ENCODE data around the gene SAMD4B. TPM values are rescaled to one million over a fixed set of nuclear protein-coding genes. Genes with fewer than 3 reads are reported as not detected.

SAMD4B gene
- total and polyA plus RNA-seq, 10 donors, result 26.7 to 108 (median 80.9) TPM

GRCh38 chr19:39410017-39410830, 68.0 kb downstream of the SAMD4B start:
- H3K27ac ChIP-seq, result peak overlapping the region; percentile 88 to 100 (median 99)
- H3K4me3 ChIP-seq, result peak overlapping the region; percentile 74 to 100 (median 96)
- no peaks in the 10 kb centered on the region for H3K9me3 ChIP-seq
- intact Hi-C loops (cut with DNase I; ENCODE audit: low total_unique reads), result loop anchor here (10.0 kb wide), 1 partner anchor 65 kb away; the partner anchor contains the start of gene SAMD4B
- whole genome bisulfite sequencing, 5 donors, result 2 to 3% (median 2%) methylated on average over 34 to 35 of the region's 35 CpGs
- peaks cover 32 to 74% (median 60%) of the 10 kb centered on the region in 6 donors for H3K4me1 ChIP-seq
- peaks cover 4 to 26% (median 16%) of the 10 kb centered on the region in 6 donors for H3K36me3 ChIP-seq
- TF ChIP-seq POLR2AphosphoS5 (IDR thresholded peaks at IDR 0.05), result peak; percentile 83 to 90 (median 85)
- TF ChIP-seq POLR2A (IDR thresholded peaks at IDR 0.05), result peak in 1 of 3 donors; percentile 23
- peak in 3 of 11 experiments; percentile 3 to 27 (median 5) for TF ChIP-seq CTCF (IDR thresholded peaks at IDR 0.05 in 8 of 11, conservative IDR thresholded peaks at IDR 0.05 in 3 of 11)
- H3K27me3 ChIP-seq (replicated peaks in 1 of 7), result peaks cover 0 to 4% (median 0%) of the 10 kb centered on the region in 7 donors
- DNase-seq, result peak; percentile 95

DNA sequence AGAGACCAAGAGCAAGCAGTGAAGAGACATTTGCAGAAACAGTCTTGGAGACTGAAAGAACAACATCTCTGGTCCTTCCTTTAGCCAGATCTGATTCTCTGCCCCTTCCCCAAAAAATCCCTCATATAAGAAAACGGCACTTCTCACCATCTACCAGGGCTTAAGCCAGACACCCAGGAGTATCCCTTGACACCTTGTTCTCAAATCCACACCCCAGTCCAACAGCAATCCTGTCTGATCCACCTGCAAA, 68.5 kb downstream of the SAMD4B start:
- Histone ChIP-seq H3K27me3 (replicated peaks in 1 of 7) (peaks cover 0 to 4% (median 0%) of the 10 kb centered on the region in 7 donors), H3K36me3 (peaks cover 4 to 32% (median 16%) of the 10 kb centered on the region in 6 donors), H3K27ac (peak overlapping the region; percentile 88 to 100 (median 99)), H3K4me1 (peaks cover 27 to 74% (median 56%) of the 10 kb centered on the region in 6 donors), H3K4me3 (peak overlapping the region in 7 of 8 donors; percentile 74 to 100 (median 96)), H3K9me3 (no peaks in the 10 kb centered on the region)
- no peak for DNase-seq
- no peak for TF ChIP-seq POLR2A (IDR thresholded peaks at IDR 0.05)
- TF ChIP-seq POLR2AphosphoS5 (IDR thresholded peaks at IDR 0.05), result no peak
- no peak for TF ChIP-seq CTCF (IDR thresholded peaks at IDR 0.05 in 8 of 11, conservative IDR thresholded peaks at IDR 0.05 in 3 of 11)
- intact Hi-C loops (cut with DNase I; ENCODE audit: low total_unique reads), result loop anchor here (10.0 kb wide), 1 partner anchor 66 kb away; the partner anchor contains the start of gene SAMD4B
- 52 to 83% (median 59%) methylated on average over 1 of the region's 1 CpG for WGBS, 5 donors

- TF ChIP-seq CTCF (IDR thresholded peaks at IDR 0.05 in 8 of 11, conservative IDR thresholded peaks at IDR 0.05 in 3 of 11) (no peak), POLR2AphosphoS5 (IDR thresholded peaks at IDR 0.05) (peak; percentile 9 to 93 (median 78)), POLR2A (IDR thresholded peaks at IDR 0.05) (peak in 2 of 3 donors; percentile 4 to 19)
- Histone ChIP-seq H3K4me3 (peak overlapping the region; percentile 0 to 98 (median 75)), H3K27me3 (replicated peaks in 1 of 7) (peaks cover 0 to 4% (median 0%) of the 10 kb centered on the region in 7 donors), H3K9me3 (no peaks in the 10 kb centered on the region), H3K36me3 (peaks cover 4 to 37% (median 16%) of the 10 kb centered on the region in 6 donors), H3K27ac (peak overlapping the region; percentile 88 to 100 (median 99)), H3K4me1 (peaks cover 22 to 74% (median 54%) of the 10 kb centered on the region in 6 donors)
- peak; percentile 83 for DNase-seq
- WGBS, 5 donors, result 19 to 24% (median 20%) methylated on average over 9 of the region's 9 CpGs
- intact Hi-C loops (cut with DNase I; ENCODE audit: low total_unique reads), result loop anchor here (10.0 kb wide), 1 partner anchor 66 kb away; the partner anchor contains the start of gene SAMD4B
Measured at GRCh38 chr19:39411081-39411831, 69.0 kb downstream of the SAMD4B start.
